K562 (cell line): ENCODE data around the gene ARHGAP25. TPM values are rescaled to one million over a fixed set of nuclear protein-coding genes. Genes with fewer than 3 reads are reported as not detected.

Source experiments
- ATAC-seq: fragments of 200-7000 bp; cut with Tn5 transposase; 3 replicates; pipeline ENCODE4 v1.9.1; 2020; ENCODE audit warnings: moderate library complexity
- BruUV-seq: library from RNA; stranded (reverse); fragments of 400-500 nt; replicated peaks from 2 replicates; lab custom pipeline; 2021; lab: Mats Ljungman, UMichigan
- CTCF ChIA-PET: fragments of 300-600 bp; formaldehyde crosslinking; extraction: SDS; loops from one replicate; lab custom pipeline; 2021; ENCODE audit warnings: low intra/inter-chr PET ratio; lab: Yijun Ruan, JAX
- POLR2A ChIA-PET: fragments of 300-600, 350-650 bp; sonication (Branson Sonifier 250); formaldehyde crosslinking; extraction: SDS; loops from one replicate; lab custom pipeline; 2021; ENCODE audit warnings: antibody characterized with exemption, inconsistent platforms; lab: Yijun Ruan, JAX
- DNase-seq, 4 experiments: peaks; one replicate each; pipeline versions ENCODE4 v3.0.0 to v3.0.0-alpha.2; 2011 to 2018; ENCODE audit warnings: low spot score in 3 of 4, mixed read lengths in 3 of 4; ENCODE audit errors: extremely low read depth in 1 of 4
- FAIRE-seq: peaks from 2 replicates; lab custom pipeline; 2011; peaks lifted over from hg19 to GRCh38; lab: Jason Lieb, UNC
- H2AFZ ChIP-seq: 2 replicates; pipeline ENCODE4 v1.6.0; 2011; ENCODE audit warnings: low read depth, low read length, control low read depth, inconsistent platforms
- H3K27ac ChIP-seq: fragments of 200-600 bp; 3 replicates; pipeline ENCODE4 v1.8.0; 2011; ENCODE audit warnings: low read depth, mild to moderate bottlenecking, control low read depth, inconsistent platforms, low read length, moderate library complexity, mixed read lengths; ENCODE audit errors: extremely low read depth
- H3K27me3 ChIP-seq, 2 experiments: fragments of 300-600 bp in 1 of 2; 2 replicates in 1 of 2; 3 replicates in 1 of 2; pipeline versions ENCODE4 v1.6.0 to v1.8.0; 2011; ENCODE audit warnings: inconsistent platforms in 2 of 2, low read length in 2 of 2, mild to moderate bottlenecking in 1 of 2, mixed read lengths in 1 of 2, moderate library complexity in 1 of 2; ENCODE audit not compliant: control insufficient read depth in 2 of 2, insufficient read depth in 2 of 2
- H3K36me3 ChIP-seq: fragments of 300-600 bp; 3 replicates; pipeline ENCODE4 v1.8.0; 2011; ENCODE audit warnings: mild to moderate bottlenecking, low read length, inconsistent platforms; ENCODE audit not compliant: control insufficient read depth, insufficient read depth
- H3K4me1 ChIP-seq, 2 experiments: fragments of 200-600 bp in 1 of 2; replicated peaks in 1 of 2; 2 replicates in 1 of 2; 3 replicates in 1 of 2; pipeline versions ENCODE4 v1.5.1 to v1.8.0; 2011; ENCODE audit warnings: inconsistent platforms in 2 of 2, low read length in 2 of 2, mild to moderate bottlenecking in 1 of 2, mixed read lengths in 1 of 2, moderate library complexity in 1 of 2; ENCODE audit not compliant: control insufficient read depth in 2 of 2, insufficient read depth in 2 of 2
- H3K4me2 ChIP-seq: 2 replicates; pipeline ENCODE4 v1.6.1; 2011; ENCODE audit warnings: low read length, control low read depth, inconsistent platforms, mixed read lengths; ENCODE audit not compliant: insufficient read depth
- H3K4me3 ChIP-seq: fragments of 200-600 bp; sonication (generic), shearing (Covaris generic); 2 replicates; pipeline ENCODE4 v1.5.1; 2016; ENCODE audit warnings: control low read depth, inconsistent platforms
- H3K79me2 ChIP-seq: fragments of 200-600 bp; 3 replicates; pipeline ENCODE4 v1.8.0; 2011; ENCODE audit warnings: low read length, inconsistent platforms; ENCODE audit not compliant: control insufficient read depth, insufficient read depth
- H3K9ac ChIP-seq, 2 experiments: 2 replicates each; pipeline versions ENCODE4 v1.6.0 to v1.6.1; 2011; ENCODE audit warnings: low read depth in 2 of 2, low read length in 2 of 2, control low read depth in 1 of 2, inconsistent platforms in 1 of 2, mild to moderate bottlenecking in 1 of 2, mixed read lengths in 1 of 2; ENCODE audit not compliant: insufficient read depth in 1 of 2
- H3K9me1 ChIP-seq: one replicate; pipeline ENCODE4 v1.6.0; 2011; ENCODE audit warnings: inconsistent platforms, mild to moderate bottlenecking, low read length, moderate library complexity; ENCODE audit not compliant: control insufficient read depth, insufficient read depth
- H3K9me3 ChIP-seq: replicated peaks from 2 replicates; pipeline ENCODE4 v1.5.1; 2011; ENCODE audit warnings: low read depth, low read length, inconsistent platforms; ENCODE audit not compliant: control insufficient read depth, insufficient read depth
- H4K20me1 ChIP-seq: replicated peaks from 2 replicates; pipeline ENCODE4 v1.6.1; 2011; ENCODE audit warnings: low read length, inconsistent platforms, mixed read lengths; ENCODE audit not compliant: control insufficient read depth, insufficient read depth
- BACH1 ChIP-seq: fragments of 200-800 bp; sonication (Bioruptor generic); IDR thresholded peaks from 2 replicates; pipeline ENCODE4 v1.6.1; 2016; ENCODE audit warnings: missing genetic modification characterization, missing compliant biosample characterization
- CHD1 ChIP-seq: fragments of 200-600 bp; sonication (generic); IDR thresholded peaks from one replicate; pipeline ENCODE4 v1.6.1; 2012; ENCODE audit warnings: mild to moderate bottlenecking, moderate library complexity, low read length, inconsistent platforms
- CREBBP ChIP-seq: IDR thresholded peaks from one replicate; pipeline ENCODE4 v1.6.1; 2012; ENCODE audit warnings: low read depth, mild to moderate bottlenecking, control low read depth, inconsistent platforms, low read length
- HMG20A ChIP-seq: fragments of 450-650 bp; formaldehyde crosslinking; conservative IDR thresholded peaks from 2 replicates; pipeline ENCODE4 v1.4.0; 2020; ENCODE audit warnings: mild to moderate bottlenecking, mixed read lengths
- ID3 ChIP-seq, 2 experiments: fragments of 250-450 bp in 1 of 2; fragments of 450-650 bp in 1 of 2; sonication (Bioruptor Pico) in 1 of 2; IDR thresholded peaks; 2 replicates each; pipeline versions ENCODE4 v1.6.1 to v1.8.0; 2016 to 2021; ENCODE audit warnings: mild to moderate bottlenecking in 2 of 2, moderate library complexity in 2 of 2, missing compliant biosample characterization in 1 of 2, missing genetic modification characterization in 1 of 2
- JUND ChIP-seq, 2 experiments: IDR thresholded peaks; 2 replicates in 1 of 2; 3 replicates in 1 of 2; pipeline ENCODE4 v1.6.1; 2011; ENCODE audit warnings: borderline replicate concordance in 2 of 2, low read depth in 2 of 2, low read length in 2 of 2, improper control_type of control experiment in 1 of 2, missing biosample characterization in 1 of 2, missing genetic modification characterization in 1 of 2, missing genetic modification reagents in 1 of 2
- NR2C1 ChIP-seq, 2 experiments: fragments of 450-650 bp; IDR thresholded peaks; 2 replicates each; pipeline ENCODE4 v1.6.1; 2017; ENCODE audit warnings: mild to moderate bottlenecking in 2 of 2, antibody characterized with exemption in 1 of 2, inconsistent platforms in 1 of 2, missing compliant biosample characterization in 1 of 2, missing genetic modification characterization in 1 of 2
- PRDM10 ChIP-seq: fragments of 450-650 bp; IDR thresholded peaks from 2 replicates; pipeline ENCODE4 v1.6.1; 2018; ENCODE audit not compliant: partially characterized antibody
- SRF ChIP-seq, 2 experiments: fragments of 250-450, 450-650 bp in 1 of 2; sonication (Bioruptor Pico) in 1 of 2; sonication (generic) in 1 of 2; formaldehyde crosslinking; IDR thresholded peaks; 2 replicates each; pipeline versions ENCODE4 v1.5.0 to v1.5.1; 2020 to 2022; ENCODE audit warnings: mild to moderate bottlenecking in 1 of 2, missing genetic modification reagents in 1 of 2
- ZKSCAN1 ChIP-seq: fragments of 150-350 bp; IDR thresholded peaks from 2 replicates; pipeline ENCODE4 v1.6.1; 2016; ENCODE audit warnings: low read depth, low read length
- ZNF143 ChIP-seq: sonication (generic); formaldehyde crosslinking; IDR thresholded peaks from 2 replicates; pipeline ENCODE4 v1.9.0; 2022; ENCODE audit warnings: mild to moderate bottlenecking, missing genetic modification reagents
- ZNF41 ChIP-seq: fragments of 250-450 bp; sonication (Bioruptor Pico); conservative IDR thresholded peaks from 2 replicates; pipeline ENCODE4 v1.4.0; 2020; ENCODE audit warnings: mild to moderate bottlenecking
- ZNF717 ChIP-seq: fragments of 250-450 bp; sonication (Bioruptor Pico); IDR thresholded peaks from 2 replicates; pipeline ENCODE4 v1.5.0; 2021
- ZNF75A ChIP-seq: fragments of 450-650 bp; formaldehyde crosslinking; IDR thresholded peaks from 2 replicates; pipeline ENCODE4 v1.4.0; 2020; ENCODE audit warnings: mild to moderate bottlenecking
- WGBS: fragments of 100-300 bp; shearing (Covaris generic); methylation state at CpG from one replicate; pipeline ENCODE4 v1.1.6; 2016; ENCODE audit warnings: low coverage, mixed read lengths; ENCODE audit not compliant: insufficient coverage; ENCODE audit errors: missing lambda C conversion rate; 5-methylcytosine and 5-hydroxymethylcytosine counted together
- in situ Hi-C: fragments of 300-500 bp; cut with MboI; formaldehyde crosslinking; loops from 4 replicates; pipeline ENCODE4 v1.15.0; 2018; ENCODE audit warnings: inconsistent platforms, mixed read lengths
- intact Hi-C: fragments of 100-400 bp; cut with micrococcal nuclease; formaldehyde crosslinking; loops from 2 replicates; pipeline ENCODE4 v1.14.2; 2022
- polyA plus RNA-seq, 8 experiments: library from polyadenylated mRNA; depleted of rRNA in 4 of 8; stranded (reverse) in 5 of 8; unstranded in 3 of 8; fragments of >200 nt; fragmentation: Nextera tagmentation in 2 of 8; fragmentation: Illumina TruSeq in 1 of 8; extraction: Ambion mirVana in 2 of 8; extraction: Trizol in 1 of 8; gene quantifications; 2 replicates each; pipeline versions ENCODE4 v1.2.1 to v1.2.3, GENCODE V29; 2011 to 2014; ENCODE audit warnings: inconsistent platforms in 1 of 8, missing spikeins in 1 of 8
- total RNA-seq, 7 experiments: library from RNA; depleted of rRNA in 6 of 7; stranded (reverse); fragments of >200 nt in 6 of 7; fragmentation: Illumina TruSeq in 2 of 7; extraction: Trizol in 2 of 7; gene quantifications; 2 replicates each; pipeline versions ENCODE4 v1.2.1 to v1.2.3, GENCODE V29; 2011 to 2021; ENCODE audit warnings: low replicate concordance in 1 of 7

The ARHGAP25 gene
- total and polyA plus RNA-seq, 9 of the 15 experiments (the other 6 are each of a cell fraction or from before 2014, with no cell fraction given) = 4.9 to 14.8 (median 10.7) TPM

GRCh38 chr2:68687018-68687417, 47.6 kb upstream of the ARHGAP25 start:
- FAIRE-seq = no peak
- H3K4me1 ChIP-seq = peaks cover 2 to 10% of the 10 kb centered on the region in 2 experiments; a peak in 4 of 5 replicates
- no peaks in the 10 kb centered on the region for H3K27me3 ChIP-seq
- 84% methylated on average over 1 of the region's 1 CpG for WGBS
- intact Hi-C loops = no loop called here
- H3K27ac ChIP-seq = no peak overlapping the region
- H3K36me3 ChIP-seq = no peaks in the 10 kb centered on the region
- CTCF ChIA-PET = interaction anchor here (0.6 to 0.7 kb wide), 2 partner anchors 78 to 396 kb away, joined by 3 to 5 read pairs; no protein-coding TSS in a partner anchor
- no peaks in the 10 kb centered on the region for H3K79me2 ChIP-seq
- in situ Hi-C loops = no loop called here
- no peak overlapping the region for H2AFZ ChIP-seq
- H3K4me2 ChIP-seq = no peak overlapping the region
- POLR2A ChIA-PET = no interaction called here
- H4K20me1 ChIP-seq = no peaks in the 10 kb centered on the region
- H3K9me1 ChIP-seq = no peaks in the 10 kb centered on the region
- no peak for ATAC-seq
- no peak overlapping the region for H3K9ac ChIP-seq
- BruUV-seq = no TSS peak
- DNase-seq = no peak
- TF ChIP-seq ZNF143 (CRISPR knock-in tag) (no peak), ZNF75A (CRISPR knock-in tag) (no peak), ID3 (CRISPR knock-in tag; IDR thresholded peaks at IDR 0.05) (no peak), ID3 (tag; IDR thresholded peaks at IDR 0.05) (no peak), HMG20A (no peak), NR2C1 (IDR thresholded peaks at IDR 0.05) (no peak), NR2C1 (tag; IDR thresholded peaks at IDR 0.05) (no peak), CREBBP (no peak), ZNF717 (CRISPR knock-in tag) (no peak), SRF (CRISPR knock-in tag; IDR thresholded peaks at IDR 0.05) (no peak), CHD1 (no peak), JUND (IDR thresholded peaks at IDR 0.05; ENCODE audit: borderline replicate concordance, low read depth, low read length) (no peak), JUND (tag; IDR thresholded peaks at IDR 0.05; ENCODE audit: borderline replicate concordance, low read depth, low read length) (no peak), ZKSCAN1 (no peak), BACH1 (tag) (no peak), ZNF41 (CRISPR knock-in tag) (no peak), PRDM10 (no peak)
- TF ChIP-seq, all 486 proteins: peak for 0
- peaks cover under 1% of the 10 kb centered on the region; the same call in 1 of the 2 replicates for H3K9me3 ChIP-seq
- no peak overlapping the region for H3K4me3 ChIP-seq
